Stimulated activated CD4-positive, alpha-beta T cell treated with anti-CD3 and anti-CD28 coated beads, Interleukin-1b, Interleukin-23, amount 100 ng/mL, for 1 hour (primary cell): ENCODE data around the gene PHOSPHO1.

Experiments
- DNase-seq, 2 donors: peaks; one replicate each; pipeline ENCODE4 v3.0.0-alpha.2; 2020; ENCODE audit warnings: low read depth in 2 of 2

Gene PHOSPHO1

DNA sequence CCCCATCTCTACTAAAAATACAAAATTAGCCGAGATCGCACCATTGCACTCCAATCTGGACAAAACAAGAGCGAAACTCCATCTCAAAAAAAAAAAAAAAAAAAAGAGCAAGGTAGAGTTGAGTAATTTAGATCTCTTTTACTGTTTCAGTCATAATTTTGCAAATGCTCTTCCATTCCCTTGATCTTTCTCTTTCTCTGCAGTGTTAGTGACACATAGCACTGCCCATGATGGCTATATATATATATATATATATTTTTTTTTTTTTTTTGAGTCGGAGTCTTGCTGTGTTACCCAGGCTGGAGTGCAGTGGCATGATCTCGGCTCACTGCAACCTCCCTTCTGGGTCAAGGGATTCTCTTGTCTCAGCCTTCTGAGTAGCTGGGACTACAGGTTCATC lies 12.2 kb upstream of the PHOSPHO1 start:
- no peak for DNase-seq

GRCh38 chr17:49241692-49242397 lies 11.3 kb upstream of the PHOSPHO1 start:
- no peak for DNase-seq

GRCh38 chr17:49241040-49241439 lies 10.5 kb upstream of the PHOSPHO1 start:
- DNase-seq = no peak

DNA sequence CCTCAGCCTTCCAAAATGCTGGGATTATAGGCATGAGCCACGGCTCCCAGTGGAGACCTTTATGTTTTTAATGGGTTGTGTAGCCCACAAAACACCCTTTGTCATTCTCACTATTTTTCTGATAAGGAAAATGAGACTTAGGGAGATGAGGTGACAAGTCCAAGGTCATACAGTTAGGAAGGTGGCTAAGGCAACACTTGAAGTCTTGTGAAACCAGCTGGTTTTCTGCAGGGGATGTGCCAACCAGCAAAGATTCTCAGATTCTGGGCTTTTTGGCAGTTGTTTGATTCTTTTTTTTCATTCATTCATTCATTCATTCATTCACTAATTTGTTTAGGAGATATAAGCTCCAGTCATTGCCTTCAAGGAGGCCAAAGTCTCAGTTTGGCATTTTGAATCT lies 10.0 kb upstream of the PHOSPHO1 start:
- DNase-seq = no peak

GRCh38 chr17:49239963-49240362 lies 9.4 kb upstream of the PHOSPHO1 start:
- no peak for DNase-seq

- DNase-seq = no peak
These were observed 5.3 kb upstream of the PHOSPHO1 start for GRCh38 chr17:49235896-49236295.

- DNase-seq = no peak
These were observed 4.0 kb upstream of the PHOSPHO1 start for GRCh38 chr17:49234509-49235080.

DNA sequence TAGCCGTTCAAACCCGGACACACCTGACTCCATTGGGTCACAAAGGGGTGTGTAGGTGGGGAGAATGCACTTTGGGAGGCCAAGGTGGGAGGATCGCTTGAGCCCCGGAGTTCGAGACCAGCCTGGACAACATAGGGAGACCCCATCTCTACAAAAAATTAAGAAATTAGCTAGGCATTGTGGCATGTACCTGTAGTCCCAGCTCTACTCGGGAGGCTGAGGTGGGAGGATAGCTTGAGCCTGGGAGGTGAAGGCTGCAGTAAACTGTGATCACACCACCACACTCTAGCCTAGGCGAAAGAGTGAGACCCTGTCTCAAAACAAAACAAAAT lies 942 bp upstream of the PHOSPHO1 start:
- no peak for DNase-seq

DNA sequence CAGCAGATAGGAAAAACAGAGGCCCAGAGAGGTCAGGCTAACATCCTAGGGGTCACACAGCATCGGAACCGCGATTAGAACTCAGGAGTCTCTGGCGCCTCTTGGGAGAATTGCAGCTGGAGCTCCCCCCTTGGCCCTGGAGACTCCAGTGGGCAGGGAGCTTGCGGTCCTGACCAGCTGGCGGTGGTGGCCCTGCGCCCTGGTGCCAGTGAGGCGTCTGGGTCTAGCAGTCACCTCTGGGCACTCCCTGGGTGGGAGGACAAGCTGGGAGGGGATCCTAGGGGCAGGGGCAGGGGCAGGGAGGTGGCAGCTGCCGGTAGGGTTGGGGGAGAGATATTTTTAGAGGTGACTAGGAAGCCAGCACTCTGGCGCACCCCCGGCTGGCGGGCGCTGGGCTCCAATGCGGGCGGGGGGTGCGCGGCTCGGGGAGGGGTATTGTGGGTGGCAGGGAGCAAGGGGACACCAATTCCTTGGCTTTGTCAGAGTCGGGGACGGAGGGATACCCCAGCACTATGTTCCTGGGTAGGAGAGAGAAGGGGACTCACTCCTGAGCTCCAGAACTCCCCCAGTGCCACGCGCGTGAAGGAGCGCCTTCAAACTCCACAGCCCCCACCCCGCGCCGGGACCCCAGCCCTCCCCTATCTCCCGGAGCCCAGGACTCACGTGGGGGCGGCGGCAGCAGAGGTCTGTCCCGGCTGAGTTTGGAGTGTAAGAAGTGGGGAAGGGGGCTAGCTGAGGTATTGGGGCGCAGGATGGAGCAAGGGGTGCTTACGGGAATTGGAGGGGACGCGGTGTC lies 584 bp downstream of the PHOSPHO1 start:
- DNase-seq = no peak

GRCh38 chr17:49229076-49229804 lies 1.3 kb downstream of the PHOSPHO1 start:
- DNase-seq = no peak

GRCh38 chr17:49227436-49228261 lies 2.9 kb downstream of the PHOSPHO1 start:
- peak; percentile 60 to 67 for DNase-seq

GRCh38 chr17:49226771-49227435 lies 3.7 kb downstream of the PHOSPHO1 start:
- DNase-seq = no peak

- no peak for DNase-seq
These were observed 4.9 kb downstream of the PHOSPHO1 start for GRCh38 chr17:49225554-49226236.

- no peak for DNase-seq
These were observed 5.6 kb downstream of the PHOSPHO1 start for GRCh38 chr17:49224997-49225337.

- no peak for DNase-seq
These were observed 6.2 kb downstream of the PHOSPHO1 start for GRCh38 chr17:49224198-49224996.

- peak in 1 of 2 donors; percentile 68 for DNase-seq
These were observed 6.9 kb downstream of the PHOSPHO1 start for GRCh38 chr17:49223517-49224197.

DNA sequence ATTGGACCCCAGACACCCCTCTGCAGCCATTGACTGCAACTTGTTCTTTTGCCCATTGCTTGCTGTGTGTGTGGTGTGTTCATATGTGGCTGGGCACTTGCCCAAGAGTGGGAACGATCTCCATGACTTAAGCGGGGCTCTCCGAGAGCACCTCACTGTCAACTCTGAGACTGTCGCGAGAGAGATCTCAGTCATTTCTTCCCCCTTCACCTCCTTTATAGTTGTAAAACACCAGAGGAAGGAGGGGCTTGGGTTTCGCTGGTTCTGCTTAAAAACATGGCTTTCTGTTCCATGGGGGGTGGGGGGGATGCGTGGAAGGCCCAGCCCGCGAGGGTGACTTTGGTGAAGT lies 7.4 kb downstream of the PHOSPHO1 start:
- DNase-seq = no peak

- DNase-seq = no peak
These were observed 10.6 kb downstream of the PHOSPHO1 start for GRCh38 chr17:49219987-49220386.
